ENCODE results near the gene LCP2.

- TF ChIP-seq, protein P1, sequence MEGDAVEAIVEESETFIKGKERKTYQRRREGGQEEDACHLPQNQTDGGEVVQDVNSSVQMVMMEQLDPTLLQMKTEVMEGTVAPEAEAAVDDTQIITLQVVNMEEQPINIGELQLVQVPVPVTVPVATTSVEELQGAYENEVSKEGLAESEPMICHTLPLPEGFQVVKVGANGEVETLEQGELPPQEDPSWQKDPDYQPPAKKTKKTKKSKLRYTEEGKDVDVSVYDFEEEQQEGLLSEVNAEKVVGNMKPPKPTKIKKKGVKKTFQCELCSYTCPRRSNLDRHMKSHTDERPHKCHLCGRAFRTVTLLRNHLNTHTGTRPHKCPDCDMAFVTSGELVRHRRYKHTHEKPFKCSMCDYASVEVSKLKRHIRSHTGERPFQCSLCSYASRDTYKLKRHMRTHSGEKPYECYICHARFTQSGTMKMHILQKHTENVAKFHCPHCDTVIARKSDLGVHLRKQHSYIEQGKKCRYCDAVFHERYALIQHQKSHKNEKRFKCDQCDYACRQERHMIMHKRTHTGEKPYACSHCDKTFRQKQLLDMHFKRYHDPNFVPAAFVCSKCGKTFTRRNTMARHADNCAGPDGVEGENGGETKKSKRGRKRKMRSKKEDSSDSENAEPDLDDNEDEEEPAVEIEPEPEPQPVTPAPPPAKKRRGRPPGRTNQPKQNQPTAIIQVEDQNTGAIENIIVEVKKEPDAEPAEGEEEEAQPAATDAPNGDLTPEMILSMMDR (conservative IDR thresholded peaks at IDR 0.05; ENCODE audit: low read length): no peak
- no peak for TF ChIP-seq EZH2phosphoT487 (IDR thresholded peaks at IDR 0.05; ENCODE audit: borderline replicate concordance)
These were observed 12.4 kb downstream of the LCP2 start for GRCh38 chr5:170285181-170285580.

Data from Loucy (cell line).